ENCODE measurements around the gene TKTL1.
"Not testable (repeated sequence)": the region's sequence is repeated elsewhere in the genome, so short reads cannot be mapped to it uniquely, and the experiment has no call there.

TKTL1 gene

GRCh38 chrX:154343063-154343462, 47.5 kb downstream of the TKTL1 start:
- in situ Hi-C loops (cut with HindIII; ENCODE audit: low sequenced_read_pairs): not testable (repeated sequence)

GRCh38 chrX:154343620-154344019, 48.0 kb downstream of the TKTL1 start:
- in situ Hi-C loops (cut with HindIII; ENCODE audit: low sequenced_read_pairs): not testable (repeated sequence)

GRCh38 chrX:154348114-154348531, 52.5 kb downstream of the TKTL1 start:
- in situ Hi-C loops (cut with HindIII; ENCODE audit: low sequenced_read_pairs): no loop called here

GRCh38 chrX:154348646-154349358, 53.2 kb downstream of the TKTL1 start:
- in situ Hi-C loops (cut with HindIII; ENCODE audit: low sequenced_read_pairs): no loop called here

- in situ Hi-C loops (cut with HindIII; ENCODE audit: low sequenced_read_pairs): no loop called here
Observed at GRCh38 chrX:154349359-154349935, 53.9 kb downstream of the TKTL1 start.

DNA sequence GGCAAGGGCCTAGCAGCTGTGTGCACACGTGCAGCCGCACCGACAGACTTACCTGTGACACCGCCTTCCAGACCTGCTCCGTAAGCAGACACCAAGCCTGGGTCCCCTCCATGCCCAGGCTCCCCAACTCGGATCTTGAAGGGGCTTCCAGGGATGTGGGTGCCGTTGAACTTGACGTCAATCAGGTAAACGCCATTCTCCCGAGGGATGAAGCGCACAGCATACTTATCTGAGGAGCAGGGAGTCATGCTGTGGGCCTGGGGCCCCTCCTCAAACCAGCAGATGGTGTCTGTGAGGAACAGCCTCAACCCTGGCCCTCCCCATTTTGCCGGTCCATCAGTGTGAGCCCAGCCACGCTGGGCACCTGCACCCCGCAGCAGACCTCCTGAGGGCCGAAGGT, 54.4 kb downstream of the TKTL1 start:
- in situ Hi-C loops (cut with HindIII; ENCODE audit: low sequenced_read_pairs): no loop called here

DNA sequence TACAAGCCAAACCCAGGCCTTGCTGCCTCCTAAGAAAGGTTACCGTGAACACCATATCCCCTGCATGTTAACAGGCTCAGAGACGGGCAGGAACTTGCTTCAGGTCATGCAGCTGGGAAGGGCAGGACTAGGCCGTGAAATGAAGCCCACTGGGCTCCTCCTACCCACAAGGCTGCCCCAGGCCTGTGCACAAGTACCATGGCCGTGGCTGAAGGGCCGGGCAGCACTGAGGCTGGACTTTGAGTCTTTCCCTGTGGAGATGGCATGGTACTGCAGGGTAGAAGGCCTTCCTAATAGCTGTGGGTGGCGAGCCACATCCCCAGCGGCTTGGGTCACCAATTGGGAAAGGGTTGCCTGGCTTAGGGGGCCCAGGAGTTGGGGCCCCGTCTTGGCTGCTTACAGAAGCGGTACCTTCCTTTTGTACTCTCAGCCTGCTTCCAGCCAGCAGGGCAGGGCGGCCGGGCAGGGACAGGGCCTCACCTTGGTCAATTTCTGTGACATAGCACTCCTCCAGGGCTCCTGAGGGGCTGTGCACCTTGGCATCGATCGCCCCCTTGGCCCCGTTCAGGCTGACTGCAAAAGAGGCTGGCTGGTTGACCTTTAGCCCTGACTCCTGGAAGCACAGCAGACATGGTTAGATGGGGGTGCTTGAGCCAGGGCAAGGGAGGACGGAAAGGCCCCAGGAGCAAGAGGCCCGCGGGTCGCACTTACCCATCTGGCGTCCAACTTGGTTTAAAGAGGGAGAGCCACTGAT, 55.0 kb downstream of the TKTL1 start:
- in situ Hi-C loops (cut with HindIII; ENCODE audit: low sequenced_read_pairs): no loop called here

DNA sequence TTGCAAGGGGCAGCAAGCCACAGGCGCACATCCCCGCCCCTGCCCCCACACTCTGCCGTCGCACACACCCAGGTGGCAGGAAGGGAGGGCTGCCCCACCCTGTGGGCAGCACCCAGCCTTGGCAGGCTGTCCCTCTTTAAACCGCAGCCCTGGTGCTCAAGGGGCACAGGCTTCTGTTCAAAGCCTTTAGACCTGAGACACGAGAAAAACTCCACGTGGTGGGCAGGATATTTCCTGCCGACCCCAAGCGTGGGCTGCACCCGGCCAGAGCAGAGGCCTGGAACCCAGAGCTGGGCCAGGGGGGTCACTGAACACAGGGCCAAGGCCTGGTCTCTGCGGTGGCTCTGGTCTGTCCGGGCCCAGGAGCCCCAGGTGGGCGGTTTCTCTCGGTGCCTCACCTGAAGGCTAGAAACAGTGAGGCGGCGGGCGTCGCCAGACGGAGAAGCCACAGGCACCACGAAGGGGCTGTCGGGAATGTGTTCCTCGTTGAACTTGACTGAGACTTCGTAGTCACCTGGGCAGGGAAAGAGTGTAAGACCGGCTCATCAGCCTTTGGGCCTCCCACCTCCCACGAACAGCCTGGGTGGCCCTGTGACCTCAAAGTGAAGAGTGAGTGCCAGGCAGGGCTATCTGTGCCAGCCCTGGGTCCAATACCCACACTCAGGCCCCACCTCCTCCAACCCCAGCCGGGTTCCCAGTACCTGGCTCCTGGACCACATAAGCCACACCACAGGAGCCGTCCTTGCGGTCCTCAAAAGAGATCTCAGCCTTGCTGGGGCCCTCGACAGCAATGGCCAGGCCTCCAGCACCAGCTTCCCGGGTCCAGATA, 55.8 kb downstream of the TKTL1 start:
- in situ Hi-C loops (cut with HindIII; ENCODE audit: low sequenced_read_pairs): no loop called here

DNA sequence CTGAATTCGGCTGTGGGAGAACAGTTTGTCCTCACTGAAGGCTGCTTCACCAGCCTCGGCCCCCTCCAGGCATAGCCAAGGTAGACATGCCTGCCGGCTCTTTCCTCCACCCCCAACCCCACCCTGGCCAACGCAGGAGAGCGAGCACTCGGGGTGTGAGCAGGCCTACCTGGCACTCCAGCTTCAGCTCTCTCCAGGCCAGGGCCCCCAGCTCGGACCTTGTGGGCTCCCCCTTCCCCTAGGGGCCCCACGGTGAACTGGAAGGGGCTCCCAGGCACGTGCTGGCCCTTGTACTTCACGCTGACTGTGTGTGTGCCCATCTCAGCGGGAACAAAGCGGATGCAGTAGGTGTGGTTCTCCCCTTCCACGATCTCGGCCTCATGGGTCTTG, 56.4 kb downstream of the TKTL1 start:
- in situ Hi-C loops (cut with HindIII; ENCODE audit: low sequenced_read_pairs): no loop called here

- in situ Hi-C loops (cut with HindIII; ENCODE audit: low sequenced_read_pairs): no loop called here
Observed at GRCh38 chrX:154352466-154352865, 56.9 kb downstream of the TKTL1 start.

DNA sequence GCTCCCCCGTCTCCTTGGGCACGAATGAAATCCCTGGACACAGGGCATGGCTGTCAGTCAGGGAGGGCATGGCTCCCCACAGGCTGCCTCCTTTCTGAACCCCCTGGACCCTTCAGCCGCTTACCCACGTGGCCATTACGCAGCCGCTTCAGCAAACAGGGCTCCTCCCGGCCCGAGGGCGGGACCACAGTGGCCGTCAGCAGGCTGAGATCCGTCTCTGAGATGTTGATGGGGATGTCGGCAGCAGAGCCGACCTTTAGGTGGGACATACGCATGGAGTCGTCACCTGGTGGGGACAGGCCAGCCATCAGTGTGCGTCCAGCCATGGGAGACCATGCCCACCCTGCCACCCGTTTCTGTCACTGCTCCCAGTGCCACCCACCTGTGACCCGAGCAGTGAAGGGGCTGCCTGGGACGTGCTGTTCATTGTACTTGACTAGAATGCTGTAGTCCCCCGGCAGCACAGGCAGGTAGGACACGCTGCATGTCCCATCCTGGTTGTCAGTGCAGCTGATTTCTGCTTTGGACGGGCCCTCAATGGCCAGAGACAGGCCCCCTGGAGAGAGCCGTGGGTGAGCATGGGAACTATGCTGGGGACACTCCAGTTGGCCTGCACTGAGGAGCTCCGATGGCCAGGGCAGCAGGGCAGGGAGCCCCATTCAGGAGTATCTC, 57.7 kb downstream of the TKTL1 start:
- in situ Hi-C loops (cut with HindIII; ENCODE audit: low sequenced_read_pairs): no loop called here

- in situ Hi-C loops (cut with HindIII; ENCODE audit: low sequenced_read_pairs): no loop called here
Observed at GRCh38 chrX:154354013-154354412, 58.4 kb downstream of the TKTL1 start.

- in situ Hi-C loops (cut with HindIII; ENCODE audit: low sequenced_read_pairs): no loop called here
Observed at GRCh38 chrX:154354516-154354915, 58.9 kb downstream of the TKTL1 start.

- in situ Hi-C loops (cut with HindIII; ENCODE audit: low sequenced_read_pairs): no loop called here
Observed at GRCh38 chrX:154355094-154355775, 59.6 kb downstream of the TKTL1 start.

GRCh38 chrX:154355776-154356140, 60.2 kb downstream of the TKTL1 start:
- in situ Hi-C loops (cut with HindIII; ENCODE audit: low sequenced_read_pairs): no loop called here

DNA sequence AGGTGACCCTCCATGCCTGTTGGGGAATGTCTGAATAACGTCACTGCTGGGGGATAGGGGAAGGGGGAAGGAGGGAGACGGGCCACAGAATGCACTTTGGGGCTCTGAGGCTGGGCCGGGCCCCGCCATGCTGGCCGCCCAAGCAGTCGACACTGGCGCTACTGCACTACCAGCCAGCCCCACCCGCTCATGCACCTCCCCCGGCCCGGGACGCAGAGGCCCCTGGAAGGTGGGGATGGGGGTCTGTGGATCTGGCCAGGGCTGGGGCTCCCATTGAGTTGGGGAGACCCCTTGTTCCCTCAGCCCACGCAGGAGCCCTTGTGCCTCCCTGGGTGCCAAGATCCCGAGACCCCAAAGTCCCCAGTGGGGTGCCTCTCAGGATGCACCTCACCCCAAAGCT, 61.0 kb downstream of the TKTL1 start:
- in situ Hi-C loops (cut with HindIII; ENCODE audit: low sequenced_read_pairs): no loop called here

DNA sequence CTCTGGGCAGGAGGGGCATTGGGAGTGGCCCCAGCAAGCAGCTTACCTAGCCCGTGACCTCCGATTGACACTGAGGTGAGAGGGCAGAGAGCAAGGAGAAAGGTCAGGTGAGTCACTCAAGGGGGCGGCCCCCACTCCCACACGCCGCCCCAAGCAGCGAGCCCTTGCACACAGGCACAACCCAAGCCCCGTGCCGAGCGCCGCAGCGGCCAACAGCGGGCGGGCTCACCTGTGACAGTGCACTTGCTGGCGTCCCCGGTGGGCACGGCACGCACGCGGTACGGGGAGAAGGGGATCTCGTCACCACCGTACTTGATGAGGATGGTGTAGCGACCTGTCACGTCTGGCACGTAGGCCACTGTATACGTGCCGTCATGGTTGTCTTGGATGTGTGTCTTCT, 61.6 kb downstream of the TKTL1 start:
- in situ Hi-C loops (cut with HindIII; ENCODE audit: low sequenced_read_pairs): no loop called here

DNA sequence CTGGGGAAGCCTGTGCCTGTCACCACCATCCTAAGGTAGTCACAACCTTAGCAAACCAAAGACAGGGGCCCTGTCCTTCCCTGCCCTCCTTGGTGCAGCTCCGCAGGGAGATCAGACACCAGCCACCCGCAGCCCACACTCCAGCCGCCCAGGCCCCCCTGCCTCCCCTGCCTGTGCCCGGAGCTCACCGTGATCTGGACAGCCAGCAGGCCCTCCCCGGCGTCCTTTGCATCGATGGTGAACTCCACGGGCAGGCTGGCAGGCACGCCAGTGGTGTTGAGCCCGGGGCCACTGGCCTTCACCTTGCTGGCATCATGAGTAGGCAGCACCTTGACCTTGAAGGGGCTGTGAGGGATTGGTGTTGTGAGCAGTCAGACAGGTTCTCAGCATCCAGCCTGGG, 62.4 kb downstream of the TKTL1 start:
- in situ Hi-C loops (cut with HindIII; ENCODE audit: low sequenced_read_pairs): no loop called here

GRCh38 chrX:154358829-154359228, 63.2 kb downstream of the TKTL1 start:
- in situ Hi-C loops (cut with HindIII; ENCODE audit: low sequenced_read_pairs): no loop called here
